Measurements from ENCODE around the gene ATG12. TPM values are rescaled to one million over a fixed set of nuclear protein-coding genes. Genes with fewer than 3 reads are reported as not detected.
"Not testable (repeated sequence)": the region's sequence is repeated elsewhere in the genome, so short reads cannot be mapped to it uniquely, and the experiment has no call there.

ATG12 gene
- total RNA-seq, 1 donor from 2014 or later: 122 TPM

DNA sequence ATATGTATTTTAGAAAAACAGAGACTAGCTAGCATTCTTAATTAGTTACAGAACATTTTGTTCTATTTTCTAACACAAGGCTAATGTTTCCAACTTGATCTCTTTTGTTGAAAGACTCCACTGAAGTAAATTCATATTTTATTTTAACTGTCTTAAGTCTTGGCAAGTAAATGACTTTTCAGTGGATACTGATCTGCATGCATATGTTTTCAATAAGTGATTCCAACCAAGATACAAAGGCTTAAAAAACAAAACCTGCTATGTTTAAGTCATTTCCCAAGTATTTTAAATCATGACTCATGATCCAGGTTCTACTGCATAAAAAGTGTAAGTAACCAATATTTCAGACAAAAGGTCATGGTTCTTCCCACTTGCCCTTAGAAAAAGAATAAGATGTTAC is 30.6 kb downstream of the ATG12 start:
- Histone ChIP-seq H3K9ac (no peak overlapping the region), H3K27me3 (peaks cover 22% of the 10 kb centered on the region), H2AFZ (replicated peaks) (no peak overlapping the region), H3K4me2 (no peak overlapping the region), H3K79me2 (ENCODE audit: low read depth) (no peaks in the 10 kb centered on the region), H3K36me3 (peaks cover 4% of the 10 kb centered on the region), H3K4me1 (peaks cover 22% of the 10 kb centered on the region), H3K27ac (no peak overlapping the region), H3K9me3 (ENCODE audit: low read depth) (no peaks in the 10 kb centered on the region), H3F3A (ENCODE audit: low read depth) (peaks cover 3% of the 10 kb centered on the region), H3K4me3 (no peak overlapping the region), H4K20me1 (ENCODE audit: low read depth) (peaks cover 17% of the 10 kb centered on the region)
- peaks cover 20% of the 10 kb centered on the region for H3K4me1 Mint-ChIP-seq
- TF ChIP-seq EZH2 (IDR thresholded peaks at IDR 0.05) (no peak), EZH2phosphoT487 (IDR thresholded peaks at IDR 0.05) (no peak)
- TF ChIP-seq, protein P1, sequence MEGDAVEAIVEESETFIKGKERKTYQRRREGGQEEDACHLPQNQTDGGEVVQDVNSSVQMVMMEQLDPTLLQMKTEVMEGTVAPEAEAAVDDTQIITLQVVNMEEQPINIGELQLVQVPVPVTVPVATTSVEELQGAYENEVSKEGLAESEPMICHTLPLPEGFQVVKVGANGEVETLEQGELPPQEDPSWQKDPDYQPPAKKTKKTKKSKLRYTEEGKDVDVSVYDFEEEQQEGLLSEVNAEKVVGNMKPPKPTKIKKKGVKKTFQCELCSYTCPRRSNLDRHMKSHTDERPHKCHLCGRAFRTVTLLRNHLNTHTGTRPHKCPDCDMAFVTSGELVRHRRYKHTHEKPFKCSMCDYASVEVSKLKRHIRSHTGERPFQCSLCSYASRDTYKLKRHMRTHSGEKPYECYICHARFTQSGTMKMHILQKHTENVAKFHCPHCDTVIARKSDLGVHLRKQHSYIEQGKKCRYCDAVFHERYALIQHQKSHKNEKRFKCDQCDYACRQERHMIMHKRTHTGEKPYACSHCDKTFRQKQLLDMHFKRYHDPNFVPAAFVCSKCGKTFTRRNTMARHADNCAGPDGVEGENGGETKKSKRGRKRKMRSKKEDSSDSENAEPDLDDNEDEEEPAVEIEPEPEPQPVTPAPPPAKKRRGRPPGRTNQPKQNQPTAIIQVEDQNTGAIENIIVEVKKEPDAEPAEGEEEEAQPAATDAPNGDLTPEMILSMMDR (IDR thresholded peaks at IDR 0.05): no peak
- H3K9me3 Mint-ChIP-seq: no peaks in the 10 kb centered on the region
- no peak overlapping the region for H3K27ac Mint-ChIP-seq
- peaks cover 45% of the 10 kb centered on the region for H3K36me3 Mint-ChIP-seq
- H3K27me3 Mint-ChIP-seq (ENCODE audit: insufficient read depth, low read depth): peaks cover 2% of the 10 kb centered on the region
- no peak overlapping the region for H3K4me3 Mint-ChIP-seq
- DNase-seq (ENCODE audit: low spot score): no peak

DNA sequence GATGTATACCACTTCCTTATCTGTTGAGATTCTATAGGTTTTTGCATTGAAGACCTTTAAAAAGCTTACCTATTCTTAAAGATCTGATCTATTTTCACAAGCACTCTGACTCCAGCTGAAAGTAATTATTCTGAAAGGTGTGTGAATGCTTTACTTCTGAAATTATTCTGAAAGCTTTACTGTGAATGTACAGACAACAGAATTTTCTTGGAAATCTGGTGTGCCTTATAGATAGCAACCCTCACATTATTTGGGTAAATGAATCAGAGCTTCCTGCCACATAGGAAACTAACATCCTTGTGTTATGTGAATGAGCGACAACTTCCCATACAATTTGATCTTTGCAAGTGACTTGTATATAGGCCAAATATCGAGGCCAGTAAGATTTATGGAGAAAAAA is 31.4 kb downstream of the ATG12 start:
- Histone ChIP-seq H3K4me2 (no peak overlapping the region), H3K9me3 (ENCODE audit: low read depth) (no peaks in the 10 kb centered on the region), H3K27me3 (peaks cover 13% of the 10 kb centered on the region), H3K4me3 (no peak overlapping the region), H4K20me1 (ENCODE audit: low read depth) (peaks cover 13% of the 10 kb centered on the region), H2AFZ (replicated peaks) (no peak overlapping the region), H3K27ac (no peak overlapping the region), H3K9ac (no peak overlapping the region), H3K36me3 (peaks cover 4% of the 10 kb centered on the region), H3K79me2 (ENCODE audit: low read depth) (no peaks in the 10 kb centered on the region), H3K4me1 (peaks cover 18% of the 10 kb centered on the region), H3F3A (ENCODE audit: low read depth) (no peaks in the 10 kb centered on the region)
- TF ChIP-seq, protein P1 (IDR thresholded peaks at IDR 0.05): no peak
- TF ChIP-seq EZH2phosphoT487 (IDR thresholded peaks at IDR 0.05): no peak
- no peak for TF ChIP-seq EZH2 (IDR thresholded peaks at IDR 0.05)
- Mint-ChIP-seq H3K4me1 (peaks cover 15% of the 10 kb centered on the region), H3K27ac (no peak overlapping the region), H3K27me3 (ENCODE audit: insufficient read depth, low read depth) (no peaks in the 10 kb centered on the region), H3K4me3 (no peak overlapping the region), H3K36me3 (peaks cover 49% of the 10 kb centered on the region), H3K9me3 (no peaks in the 10 kb centered on the region)
- DNase-seq (ENCODE audit: low spot score): no peak

DNA sequence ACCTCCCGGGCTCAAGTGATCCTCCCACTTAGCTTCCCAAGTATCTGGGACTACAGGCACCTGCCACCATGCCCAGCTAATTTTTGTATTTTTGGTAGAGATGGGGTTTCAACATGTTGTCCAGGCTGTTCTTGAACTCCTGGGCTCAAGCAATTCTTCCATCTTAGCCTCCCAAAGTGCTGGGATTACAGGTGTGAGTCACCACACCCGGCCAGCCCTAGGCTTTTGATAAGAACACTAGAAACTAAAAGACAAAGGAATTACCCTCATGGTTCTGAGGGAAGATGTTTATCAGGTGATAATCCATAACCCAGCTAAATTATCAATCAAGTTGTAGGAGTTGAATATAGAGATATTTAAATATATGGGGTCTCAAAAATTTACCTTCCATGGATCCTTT is 33.3 kb downstream of the ATG12 start:
- not testable (repeated sequence) for H3K9me3 Mint-ChIP-seq; H3K27ac Mint-ChIP-seq; H4K20me1 ChIP-seq (ENCODE audit: low read depth); H3K9me3 ChIP-seq (ENCODE audit: low read depth); DNase-seq (ENCODE audit: low spot score); H3K4me1 Mint-ChIP-seq; H3K4me1 ChIP-seq; H3K4me3 Mint-ChIP-seq; H3K27me3 Mint-ChIP-seq (ENCODE audit: insufficient read depth, low read depth); H3K79me2 ChIP-seq (ENCODE audit: low read depth); H3K9ac ChIP-seq; H3K36me3 ChIP-seq; H3K4me3 ChIP-seq; H2AFZ ChIP-seq (replicated peaks); H3K4me2 ChIP-seq; H3K27ac ChIP-seq; H3F3A ChIP-seq (ENCODE audit: low read depth); H3K27me3 ChIP-seq
- H3K36me3 Mint-ChIP-seq: peaks cover 51% of the 10 kb centered on the region

DNA sequence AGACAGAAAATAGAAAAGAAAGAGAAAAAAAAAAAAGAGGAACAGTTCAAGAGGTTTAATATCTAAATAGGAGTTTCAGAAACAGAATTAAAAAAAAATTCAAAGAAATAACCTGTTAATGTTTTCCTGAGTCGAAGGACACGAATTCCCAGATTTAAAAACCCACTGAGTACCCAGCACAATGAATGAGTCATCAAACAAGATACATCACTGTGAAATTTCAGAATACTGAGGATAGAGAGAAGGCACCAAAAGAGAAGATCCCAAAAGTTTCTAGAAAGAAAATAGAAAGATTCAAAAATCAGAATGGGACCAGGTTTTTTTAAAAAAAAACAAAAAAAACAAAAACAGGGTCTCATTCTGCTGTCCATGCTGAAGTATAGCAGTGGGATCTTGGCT is 33.7 kb downstream of the ATG12 start:
- no peaks in the 10 kb centered on the region for H3K27me3 ChIP-seq
- H3K27ac ChIP-seq: no peak overlapping the region
- H4K20me1 ChIP-seq (ENCODE audit: low read depth): no peaks in the 10 kb centered on the region
- Mint-ChIP-seq H3K27ac (no peak overlapping the region), H3K9me3 (no peaks in the 10 kb centered on the region), H3K4me1 (no peaks in the 10 kb centered on the region), H3K36me3 (peaks cover 49% of the 10 kb centered on the region), H3K4me3 (no peak overlapping the region), H3K27me3 (ENCODE audit: insufficient read depth, low read depth) (no peaks in the 10 kb centered on the region)
- no peaks in the 10 kb centered on the region for H3K79me2 ChIP-seq (ENCODE audit: low read depth)
- H3K4me3 ChIP-seq: no peak overlapping the region
- H2AFZ ChIP-seq (replicated peaks): no peak overlapping the region
- DNase-seq (ENCODE audit: low spot score): no peak
- TF ChIP-seq, protein P1 (IDR thresholded peaks at IDR 0.05): no peak
- TF ChIP-seq EZH2 (IDR thresholded peaks at IDR 0.05) (no peak), EZH2phosphoT487 (IDR thresholded peaks at IDR 0.05) (no peak)
- H3K4me1 ChIP-seq: no peaks in the 10 kb centered on the region
- peaks cover 4% of the 10 kb centered on the region for H3K36me3 ChIP-seq
- no peaks in the 10 kb centered on the region for H3K9me3 ChIP-seq (ENCODE audit: low read depth)
- no peak overlapping the region for H3K9ac ChIP-seq
- no peaks in the 10 kb centered on the region for H3F3A ChIP-seq (ENCODE audit: low read depth)
- no peak overlapping the region for H3K4me2 ChIP-seq

All from neural progenitor cell (in vitro differentiated cells).